Neural cell (in vitro differentiated cells): Measurements from ENCODE around the gene SENP3.

Source experiments
- EP300 ChIP-seq: fragments of 450-650 bp; conservative IDR thresholded peaks from 2 replicates; pipeline ENCODE4 v1.6.1; 2014; ENCODE audit warnings: antibody characterized with exemption, mild to moderate bottlenecking, moderate library complexity; ENCODE audit not compliant: poor library complexity, severe bottlenecking
- POLR2AphosphoS5 ChIP-seq: IDR thresholded peaks from 2 replicates; pipeline ENCODE4 v1.6.1; 2012
- TF ChIP-seq, protein P1 (sequence below): fragments of 450-650 bp; IDR thresholded peaks from 2 replicates; pipeline ENCODE4 v1.5.1; 2014; ENCODE audit warnings: antibody characterized with exemption, mild to moderate bottlenecking, moderate library complexity; ENCODE audit not compliant: poor library complexity, severe bottlenecking

DNA sequence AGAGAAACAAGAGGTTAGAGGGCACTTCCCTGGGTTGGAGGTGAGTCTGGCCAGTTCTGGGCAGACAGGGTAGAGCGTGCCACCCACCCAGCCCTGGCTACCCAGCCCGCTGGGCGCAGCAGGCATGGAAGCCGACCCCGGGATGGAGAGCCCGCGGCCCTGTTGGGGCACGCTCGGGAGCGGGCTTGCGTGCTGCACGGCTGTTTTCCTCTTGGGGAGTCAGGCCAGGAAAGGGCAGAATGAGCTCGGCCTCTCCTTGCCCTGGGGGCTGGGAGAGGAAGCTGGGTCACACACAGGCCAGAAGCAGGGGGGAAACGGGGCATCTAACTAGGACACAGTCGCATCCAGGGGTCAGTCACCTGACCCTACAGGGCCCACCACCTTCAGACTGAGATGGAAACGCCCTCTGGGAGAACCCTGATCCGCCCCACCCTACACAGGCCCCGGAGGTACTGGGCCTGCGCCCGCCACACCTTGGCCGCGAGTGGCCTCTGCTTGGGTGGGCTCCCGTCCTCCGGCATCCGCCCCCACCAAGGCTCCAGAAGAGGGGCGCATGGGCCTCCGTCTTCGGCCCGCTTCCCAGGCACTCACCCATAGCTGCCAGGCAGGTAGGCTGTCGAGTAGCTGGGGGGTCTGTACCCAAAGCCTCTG is 27.0 kb downstream of the SENP3 start:
- TF ChIP-seq POLR2AphosphoS5 (no peak), EP300 (no peak)
- TF ChIP-seq, protein P1, sequence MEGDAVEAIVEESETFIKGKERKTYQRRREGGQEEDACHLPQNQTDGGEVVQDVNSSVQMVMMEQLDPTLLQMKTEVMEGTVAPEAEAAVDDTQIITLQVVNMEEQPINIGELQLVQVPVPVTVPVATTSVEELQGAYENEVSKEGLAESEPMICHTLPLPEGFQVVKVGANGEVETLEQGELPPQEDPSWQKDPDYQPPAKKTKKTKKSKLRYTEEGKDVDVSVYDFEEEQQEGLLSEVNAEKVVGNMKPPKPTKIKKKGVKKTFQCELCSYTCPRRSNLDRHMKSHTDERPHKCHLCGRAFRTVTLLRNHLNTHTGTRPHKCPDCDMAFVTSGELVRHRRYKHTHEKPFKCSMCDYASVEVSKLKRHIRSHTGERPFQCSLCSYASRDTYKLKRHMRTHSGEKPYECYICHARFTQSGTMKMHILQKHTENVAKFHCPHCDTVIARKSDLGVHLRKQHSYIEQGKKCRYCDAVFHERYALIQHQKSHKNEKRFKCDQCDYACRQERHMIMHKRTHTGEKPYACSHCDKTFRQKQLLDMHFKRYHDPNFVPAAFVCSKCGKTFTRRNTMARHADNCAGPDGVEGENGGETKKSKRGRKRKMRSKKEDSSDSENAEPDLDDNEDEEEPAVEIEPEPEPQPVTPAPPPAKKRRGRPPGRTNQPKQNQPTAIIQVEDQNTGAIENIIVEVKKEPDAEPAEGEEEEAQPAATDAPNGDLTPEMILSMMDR: no peak
